Neuronal stem cell (in vitro differentiated cells): ENCODE data around the gene SNX24.
"Not testable (repeated sequence)": the region's sequence is repeated elsewhere in the genome, so short reads cannot be mapped to it uniquely, and the experiment has no call there.

ENCODE experiments used
- DNase-seq: peaks from one replicate; pipeline ENCODE4 v3.0.0-alpha.2; 2013; ENCODE audit warnings: low spot score
- H2AFZ ChIP-seq: one replicate; pipeline ENCODE4 v1.6.1; 2013; ENCODE audit warnings: mild to moderate bottlenecking, low read length, inconsistent platforms
- H2AK5ac ChIP-seq: 2 replicates; pipeline ENCODE4 v1.6.1; 2013; ENCODE audit warnings: low read depth, mild to moderate bottlenecking, inconsistent platforms, low read length, moderate library complexity, mixed read lengths
- H2BK120ac ChIP-seq: 2 replicates; pipeline ENCODE4 v1.6.1; 2013; ENCODE audit warnings: low read depth, mild to moderate bottlenecking, inconsistent platforms, low read length, moderate library complexity, mixed read lengths
- H2BK12ac ChIP-seq: one replicate; pipeline ENCODE4 v1.6.1; 2013; ENCODE audit warnings: low read length, inconsistent platforms
- H2BK15ac ChIP-seq: 2 replicates; pipeline ENCODE4 v1.6.1; 2013; ENCODE audit warnings: mild to moderate bottlenecking, low read length, inconsistent platforms, mixed read lengths
- H2BK5ac ChIP-seq: one replicate; pipeline ENCODE4 v1.6.1; 2013; ENCODE audit warnings: inconsistent platforms, mild to moderate bottlenecking, low read length, moderate library complexity
- H3K14ac ChIP-seq: one replicate; pipeline ENCODE4 v1.6.1; 2013; ENCODE audit warnings: low read length, inconsistent platforms
- H3K18ac ChIP-seq: 2 replicates; pipeline ENCODE4 v1.6.1; 2013; ENCODE audit warnings: low read length, inconsistent platforms
- H3K23ac ChIP-seq: 2 replicates; pipeline ENCODE4 v1.6.1; 2013; ENCODE audit warnings: low read depth, mild to moderate bottlenecking, mixed read lengths, low read length, inconsistent platforms; ENCODE audit not compliant: poor library complexity
- H3K27ac ChIP-seq: replicated peaks from 3 replicates; pipeline ENCODE4 v1.5.1; 2013; ENCODE audit warnings: low read length, inconsistent platforms
- H3K27me3 ChIP-seq, 3 experiments: 2 replicates each; pipeline ENCODE4 v1.6.1; 2013; ENCODE audit warnings: low read length in 3 of 3, mild to moderate bottlenecking in 2 of 3, inconsistent platforms in 1 of 3, low read depth in 1 of 3, mixed read lengths in 1 of 3, moderate library complexity in 1 of 3; ENCODE audit not compliant: control insufficient read depth in 3 of 3, insufficient read depth in 3 of 3
- H3K36me3 ChIP-seq, 2 donors: replicated peaks in 1 of 2; 2 replicates each; pipeline ENCODE4 v1.6.1; 2013; ENCODE audit warnings: low read length in 2 of 2; ENCODE audit not compliant: control insufficient read depth in 2 of 2, insufficient read depth in 2 of 2
- H3K4ac ChIP-seq: 2 replicates; pipeline ENCODE4 v1.6.1; 2013; ENCODE audit warnings: inconsistent platforms, mild to moderate bottlenecking, low read length, moderate library complexity
- H3K4me1 ChIP-seq, 2 donors: 1 replicate in 1 of 2; 2 replicates in 1 of 2; pipeline ENCODE4 v1.6.1; 2013; ENCODE audit warnings: low read length in 2 of 2, low read depth in 1 of 2; ENCODE audit not compliant: control insufficient read depth in 2 of 2, insufficient read depth in 1 of 2
- H3K4me2 ChIP-seq: one replicate; pipeline ENCODE4 v1.6.1; 2013; ENCODE audit warnings: mild to moderate bottlenecking, low read length, inconsistent platforms; ENCODE audit not compliant: insufficient read depth, poor library complexity, severe bottlenecking
- H3K4me3 ChIP-seq, 2 donors: 2 replicates each; pipeline ENCODE4 v1.5.1; 2013; ENCODE audit warnings: low read length in 2 of 2, mild to moderate bottlenecking in 2 of 2, inconsistent platforms in 1 of 2, moderate library complexity in 1 of 2
- H3K79me1 ChIP-seq: one replicate; pipeline ENCODE4 v1.6.1; 2013; ENCODE audit warnings: low read depth, mild to moderate bottlenecking, inconsistent platforms, low read length, moderate library complexity
- H3K9ac ChIP-seq: one replicate; pipeline ENCODE4 v1.6.1; 2013; ENCODE audit warnings: mild to moderate bottlenecking, low read depth, low read length, inconsistent platforms; ENCODE audit not compliant: poor library complexity
- H3K9me3 ChIP-seq, 2 donors: replicated peaks in 1 of 2; 2 replicates each; pipeline versions ENCODE3 to v1.6.1; 2013; ENCODE audit warnings: low read length in 2 of 2, mild to moderate bottlenecking in 2 of 2, inconsistent platforms in 1 of 2, low read depth in 1 of 2, mixed read lengths in 1 of 2, moderate library complexity in 1 of 2; ENCODE audit not compliant: control insufficient read depth in 2 of 2, insufficient read depth in 1 of 2
- H4K8ac ChIP-seq: one replicate; pipeline ENCODE4 v1.6.1; 2013; ENCODE audit warnings: low read depth, mild to moderate bottlenecking, inconsistent platforms, low read length, moderate library complexity
- H4K91ac ChIP-seq: one replicate; pipeline ENCODE4 v1.6.1; 2013; ENCODE audit warnings: low read length, low read depth, mild to moderate bottlenecking, inconsistent platforms; ENCODE audit not compliant: poor library complexity
- WGBS, 2 donors: extraction: QIAGEN DNeasy Blood & Tissue Kit; methylation state at CpG; one replicate each; pipeline ENCODE4 v1.1.7; 2013; ENCODE audit warnings: missing lambda C conversion rate in 2 of 2, mixed read lengths in 1 of 2; ENCODE audit not compliant: insufficient read length in 2 of 2, insufficient replicate concordance in 1 of 2; ENCODE audit errors: extremely low coverage in 2 of 2; 5-methylcytosine and 5-hydroxymethylcytosine counted together

Gene SNX24

GRCh38 chr5:122909470-122910100 is 64.2 kb downstream of the SNX24 start:
- Histone ChIP-seq H2AK5ac (no peak overlapping the region), H3K18ac (no peak overlapping the region), H2BK120ac (no peak overlapping the region), H3K23ac (no peak overlapping the region), H3K14ac (no peak overlapping the region), H2BK15ac (no peak overlapping the region), H3K79me1 (no peaks in the 10 kb centered on the region), H4K91ac (no peak overlapping the region), H3K4me1 (peaks cover 0 to 6% of the 10 kb centered on the region in 2 donors), H3K9me3 (no peaks in the 10 kb centered on the region), H3K4ac (no peak overlapping the region), H3K36me3 (no peaks in the 10 kb centered on the region), H3K4me3 (no peak overlapping the region), H3K27me3 (no peaks in the 10 kb centered on the region), H3K27ac (no peak overlapping the region), H2AFZ (no peak overlapping the region), H2BK5ac (no peak overlapping the region), H2BK12ac (no peak overlapping the region), H4K8ac (no peak overlapping the region), H3K4me2 (no peak overlapping the region), H3K9ac (no peak overlapping the region)
- no peak for DNase-seq
- WGBS, 2 donors, result no CpG with 5 or more reads among the region's 5 CpGs

DNA sequence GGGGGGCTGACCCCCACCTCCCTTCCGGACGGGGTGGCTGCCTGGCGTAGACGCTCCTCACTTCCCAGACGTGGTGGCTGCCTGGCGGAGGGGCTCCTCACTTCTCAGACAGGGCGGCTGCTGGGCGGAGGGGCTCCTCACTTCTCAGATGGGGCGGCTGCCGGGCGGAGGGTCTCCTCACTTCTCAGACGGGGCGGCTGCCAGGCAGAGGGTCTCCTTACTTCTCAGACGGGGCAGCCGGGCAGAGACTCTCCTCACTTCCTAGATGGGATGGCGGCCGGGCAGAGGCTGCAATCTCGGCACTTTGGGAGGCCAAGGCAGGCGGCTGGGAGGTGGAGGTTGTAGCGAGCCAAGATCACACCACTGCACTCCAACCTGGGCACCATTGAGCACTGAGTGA is 68.0 kb downstream of the SNX24 start:
- not testable (repeated sequence) for H3K79me1 ChIP-seq, H3K4ac ChIP-seq, H3K9me3 ChIP-seq, H2BK5ac ChIP-seq, H3K4me3 ChIP-seq, H2BK12ac ChIP-seq, H3K23ac ChIP-seq, H4K91ac ChIP-seq, H2AK5ac ChIP-seq, H2AFZ ChIP-seq, H2BK15ac ChIP-seq, H3K27ac ChIP-seq, DNase-seq, H3K27me3 ChIP-seq, H3K14ac ChIP-seq, H2BK120ac ChIP-seq, H3K4me1 ChIP-seq, H3K18ac ChIP-seq, H4K8ac ChIP-seq, H3K9ac ChIP-seq, H3K36me3 ChIP-seq, H3K4me2 ChIP-seq
- WGBS, 2 donors, result no CpG with 5 or more reads among the region's 20 CpGs

DNA sequence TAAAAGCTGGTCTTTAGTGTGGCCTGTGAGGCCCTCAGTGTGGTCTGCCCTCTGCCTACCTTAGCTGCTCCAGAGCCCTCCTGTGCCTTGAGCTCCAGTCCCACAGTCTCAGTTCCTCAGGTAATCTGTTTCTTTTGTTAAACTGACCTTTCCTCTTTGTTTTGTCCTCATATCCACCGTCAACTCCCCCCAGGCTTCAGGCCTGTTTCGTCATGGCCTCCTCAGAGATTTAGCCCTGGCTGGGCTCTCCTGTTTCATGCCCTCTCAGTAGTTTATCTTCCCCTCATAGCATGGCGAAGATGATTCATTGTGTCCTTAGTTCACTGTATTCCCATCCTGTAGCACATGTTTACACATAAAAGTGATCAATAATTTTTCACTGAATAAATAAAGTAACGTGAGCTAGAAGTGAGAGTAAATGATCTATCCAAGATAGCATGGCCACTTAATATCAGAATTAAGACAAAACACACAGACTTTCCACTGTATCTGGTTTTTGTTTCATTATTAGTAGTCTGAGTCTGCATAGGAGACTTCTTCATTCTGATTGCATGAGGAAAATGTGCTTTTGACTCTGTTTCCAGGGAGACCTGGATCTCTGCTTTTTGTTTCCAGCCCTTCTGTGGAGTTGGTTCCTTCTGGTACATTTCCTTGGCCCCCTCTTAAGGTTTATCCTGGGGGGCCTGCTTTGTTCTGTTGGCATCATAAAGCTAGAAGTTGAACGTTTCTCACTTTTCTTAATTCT is 70.5 kb downstream of the SNX24 start:
- Histone ChIP-seq H2AFZ (no peak overlapping the region), H3K27ac (no peak overlapping the region), H2BK120ac (no peak overlapping the region), H2BK12ac (no peak overlapping the region), H3K23ac (no peak overlapping the region), H3K4me3 (no peak overlapping the region), H3K36me3 (no peaks in the 10 kb centered on the region), H3K79me1 (no peaks in the 10 kb centered on the region), H3K9me3 (peaks cover 0 to 1% of the 10 kb centered on the region in 2 donors), H3K9ac (no peak overlapping the region), H3K4me1 (peaks cover 0 to 3% of the 10 kb centered on the region in 2 donors), H4K91ac (no peak overlapping the region), H3K4me2 (no peak overlapping the region), H2AK5ac (no peak overlapping the region), H3K4ac (no peak overlapping the region), H2BK5ac (no peak overlapping the region), H3K27me3 (no peaks in the 10 kb centered on the region), H4K8ac (no peak overlapping the region), H3K18ac (peak overlapping the region; percentile 83), H2BK15ac (no peak overlapping the region), H3K14ac (no peak overlapping the region)
- no peak for DNase-seq
- WGBS, 2 donors, result no CpG with 5 or more reads among the region's 5 CpGs

- Histone ChIP-seq H3K23ac (no peak overlapping the region), H3K4ac (no peak overlapping the region), H2AK5ac (no peak overlapping the region), H3K18ac (no peak overlapping the region), H3K36me3 (no peaks in the 10 kb centered on the region), H3K27me3 (no peaks in the 10 kb centered on the region), H3K4me1 (peaks cover under 1 to 3% of the 10 kb centered on the region in 2 donors), H3K27ac (no peak overlapping the region), H2BK120ac (no peak overlapping the region), H2BK12ac (no peak overlapping the region), H2BK5ac (no peak overlapping the region), H3K4me3 (no peak overlapping the region), H2BK15ac (no peak overlapping the region), H4K8ac (no peak overlapping the region), H4K91ac (no peak overlapping the region), H3K9me3 (peaks cover 0 to 1% of the 10 kb centered on the region in 2 donors), H3K4me2 (no peak overlapping the region), H3K9ac (no peak overlapping the region), H2AFZ (no peak overlapping the region), H3K79me1 (no peaks in the 10 kb centered on the region), H3K14ac (no peak overlapping the region)
- no peak for DNase-seq
- WGBS, 2 donors, result no CpG with 5 or more reads among the region's 1 CpG
Measured at GRCh38 chr5:122916490-122916889, 71.1 kb downstream of the SNX24 start.
